ENCODE measurements around the gene ZNF764. TPM values are rescaled to one million over a fixed set of nuclear protein-coding genes. Genes with fewer than 3 reads are reported as not detected.
"Not testable (repeated sequence)": the region's sequence is repeated elsewhere in the genome, so short reads cannot be mapped to it uniquely, and the experiment has no call there.

ZNF764 gene
- total RNA-seq: 10 to 100 TPM in 3 of 8 experiments, 1 to 10 TPM in 5; 3.4 to 13.0 (median 9.3) TPM

DNA sequence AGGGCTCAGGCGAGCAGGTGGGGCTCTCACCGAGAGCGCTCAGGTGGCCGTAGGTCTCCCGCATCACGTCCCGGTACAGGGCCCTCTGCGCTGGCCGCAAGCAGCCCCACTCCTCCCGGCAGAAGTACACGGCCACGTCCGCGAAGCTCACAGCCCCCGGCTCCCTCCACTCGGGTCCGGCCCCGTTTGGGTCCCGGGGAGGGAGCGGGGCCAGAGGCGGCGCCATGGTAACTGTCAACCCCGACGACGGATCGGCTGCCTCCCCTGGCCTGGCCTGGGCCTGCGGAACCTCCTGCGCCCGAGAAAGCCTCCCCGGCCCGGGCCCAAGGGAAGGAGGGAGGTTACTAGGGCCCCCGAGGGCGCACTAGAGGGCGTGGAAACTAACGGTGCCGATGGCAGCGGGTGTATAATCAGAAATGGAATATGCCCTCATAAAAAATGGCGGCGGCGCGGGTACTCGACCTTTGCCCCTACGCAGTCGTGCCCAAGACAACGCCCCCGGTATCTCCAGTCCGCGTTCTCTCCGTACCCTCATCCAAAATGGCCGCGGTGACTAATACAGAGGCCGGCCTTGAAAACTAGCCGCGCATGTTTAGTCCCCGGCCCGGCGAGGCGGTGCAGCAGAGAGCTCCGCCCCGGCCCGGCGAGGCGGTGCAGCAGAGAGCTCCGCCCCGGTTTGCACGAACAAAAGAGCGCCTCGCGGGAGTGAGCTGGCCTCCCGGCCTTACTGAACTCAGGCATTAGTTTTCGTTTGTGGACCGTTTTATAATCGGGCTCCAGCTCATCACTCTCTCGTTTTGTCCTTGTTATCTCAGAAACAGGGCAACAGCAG, at the start of gene ZNF764:
Gene ZNF764, minus strand, starts transcription at position 418 of the 832 bp plus-strand sequence. Its CDS starts 192 bp downstream, at position 226.
- peak within 1 kb of the TSS; percentile 98 for H3K27ac ChIP-seq
- peak; percentile 94 to 98 (median 96) for ATAC-seq (replicated peaks in 6 of 8)
- in situ Hi-C loops (cut with MboI; ENCODE audit: low pct_unique_long_range_greater_than_20kb in 2 of 9, low sequenced_read_pairs in 9 of 9, unreplicated experiment in 9 of 9): no loop called here
- WGBS, 10 experiments: 0 to 2% (median 0%) methylated on average over 1 to 27 of the region's 74 CpGs; no CpG with 5 or more reads in 2 of the 10 experiments
- peaks cover 12 to 16% of the 10 kb centered on the region in 2 donors for H3K4me1 ChIP-seq (replicated peaks in 1 of 2)
- peak within 1 kb of the TSS; percentile 61 to 96 (median 71) for H3K4me3 ChIP-seq

DNA sequence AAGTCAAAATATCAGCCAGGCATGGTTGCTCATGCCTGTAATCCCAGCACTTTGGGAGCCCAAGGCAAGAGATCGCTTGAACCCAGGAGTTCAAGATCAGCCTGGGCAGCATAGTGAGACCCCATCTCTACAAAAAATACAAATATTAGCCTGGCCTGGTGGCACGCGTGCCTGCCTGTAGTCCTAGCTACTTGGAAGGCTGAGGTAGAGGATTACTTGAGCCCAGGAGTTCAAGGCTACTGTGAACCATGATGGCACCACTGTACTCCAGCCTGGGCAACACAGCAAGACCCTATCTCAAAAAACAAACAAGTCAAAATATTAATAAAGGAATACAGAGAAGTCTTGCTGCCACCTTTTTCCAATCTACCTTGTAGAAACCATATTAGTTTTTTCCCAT, 47.8 kb upstream of the ZNF764 start:
- in situ Hi-C loops (cut with MboI; ENCODE audit: low pct_unique_long_range_greater_than_20kb in 2 of 9, low sequenced_read_pairs in 9 of 9, unreplicated experiment in 9 of 9): no loop called here
- Histone ChIP-seq H3K4me3 (no peak overlapping the region), H3K4me1 (replicated peaks in 1 of 2) (peaks cover 4 to 7% of the 10 kb centered on the region in 2 donors), H3K27ac (no peak overlapping the region)
- no peak for ATAC-seq (replicated peaks in 6 of 8)
- 80 to 100% (median 100%) methylated on average over 1 to 3 of the region's 3 CpGs; no CpG with 5 or more reads in 5 of the 10 experiments for WGBS, 10 experiments

DNA sequence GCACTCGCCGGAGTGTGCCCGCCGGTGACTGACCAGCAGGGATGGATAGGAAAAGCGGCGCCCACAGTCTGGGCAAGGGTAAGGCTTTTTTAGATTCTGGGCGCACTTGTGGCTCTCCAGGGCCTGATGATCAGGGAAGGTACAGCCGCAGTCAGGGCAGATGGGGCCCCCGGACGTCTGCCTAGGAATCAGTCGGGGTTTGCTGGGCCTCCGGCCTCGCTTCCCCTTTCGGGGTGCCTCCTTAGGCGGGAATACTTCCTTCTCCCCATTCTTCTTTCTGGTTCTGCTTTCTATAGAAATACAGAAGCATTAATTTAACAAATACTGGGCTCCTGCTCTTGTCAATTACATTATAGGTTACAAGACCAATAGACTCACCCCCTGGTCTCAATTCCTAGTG, 47.0 kb upstream of the ZNF764 start:
- ATAC-seq (replicated peaks in 6 of 8): no peak
- Histone ChIP-seq H3K27ac (no peak overlapping the region), H3K4me1 (replicated peaks in 1 of 2) (peaks cover 4 to 7% of the 10 kb centered on the region in 2 donors), H3K4me3 (no peak overlapping the region)
- 87 to 100% (median 93%) methylated on average over 1 to 13 of the region's 15 CpGs; no CpG with 5 or more reads in 4 of the 10 experiments for WGBS, 10 experiments
- in situ Hi-C loops (cut with MboI; ENCODE audit: low pct_unique_long_range_greater_than_20kb in 2 of 9, low sequenced_read_pairs in 9 of 9, unreplicated experiment in 9 of 9): no loop called here

DNA sequence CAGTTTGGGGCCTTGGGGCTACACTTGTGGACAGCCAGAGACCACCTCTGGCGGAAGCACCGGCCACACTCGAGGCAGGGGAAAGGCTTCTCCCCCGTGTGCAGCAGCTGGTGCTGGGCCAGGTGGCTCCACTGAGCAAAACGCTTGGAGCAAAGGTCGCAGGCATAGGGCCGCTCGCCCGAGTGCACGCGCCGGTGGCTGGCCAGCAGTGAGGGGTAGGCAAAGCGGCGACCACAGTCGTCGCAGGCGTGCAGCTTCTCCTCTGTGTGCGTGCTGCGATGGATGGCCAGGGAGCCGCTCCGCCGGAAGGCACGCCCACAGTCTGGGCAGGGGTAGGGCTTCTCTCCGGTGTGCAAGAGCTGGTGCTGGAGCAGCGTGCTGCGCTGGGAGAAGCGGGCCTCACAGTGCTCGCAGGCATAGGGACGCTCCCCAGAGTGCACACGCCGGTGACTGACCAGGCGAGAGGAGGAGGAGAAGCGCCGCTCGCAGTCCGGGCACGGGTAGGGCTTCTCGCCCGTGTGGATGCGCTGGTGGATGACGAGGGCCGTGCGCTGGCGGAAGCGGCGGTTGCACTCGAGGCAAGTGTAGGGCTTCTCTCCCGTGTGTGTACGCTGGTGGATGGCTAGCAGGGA, 46.3 kb upstream of the ZNF764 start:
- no peak overlapping the region for H3K4me3 ChIP-seq
- in situ Hi-C loops (cut with MboI; ENCODE audit: low pct_unique_long_range_greater_than_20kb in 2 of 9, low sequenced_read_pairs in 9 of 9, unreplicated experiment in 9 of 9): no loop called here
- 87 to 100% (median 94%) methylated on average over 1 to 6 of the region's 49 CpGs; no CpG with 5 or more reads in 5 of the 10 experiments for WGBS, 10 experiments
- H3K4me1 ChIP-seq (replicated peaks in 1 of 2): peaks cover 4 to 7% of the 10 kb centered on the region in 2 donors
- H3K27ac ChIP-seq: no peak overlapping the region
- peak in 2 of 8 experiments; percentile 11 to 19 for ATAC-seq (replicated peaks in 6 of 8)

DNA sequence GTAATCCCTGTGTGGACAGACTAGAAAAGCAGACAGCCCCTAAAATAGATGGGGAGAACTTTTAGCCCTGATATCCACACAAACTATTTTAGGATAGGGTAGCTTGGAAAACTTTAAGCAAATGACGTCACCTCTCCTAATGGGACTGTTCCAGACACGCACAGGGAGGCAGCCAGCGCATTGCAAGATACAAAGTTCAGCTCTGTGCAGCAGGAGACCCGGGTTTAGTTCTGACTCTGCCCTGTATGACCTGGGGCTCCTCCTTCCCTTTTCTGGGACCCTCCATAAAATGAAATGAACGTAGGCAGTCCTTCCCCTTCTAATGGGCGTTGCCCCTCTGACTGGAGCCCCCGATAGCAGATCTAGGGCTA, 45.8 kb upstream of the ZNF764 start:
- WGBS, 10 experiments: 71 to 100% (median 93%) methylated on average over 1 to 6 of the region's 7 CpGs; no CpG with 5 or more reads in 4 of the 10 experiments
- in situ Hi-C loops (cut with MboI; ENCODE audit: low pct_unique_long_range_greater_than_20kb in 2 of 9, low sequenced_read_pairs in 9 of 9, unreplicated experiment in 9 of 9): no loop called here
- H3K27ac ChIP-seq: no peak overlapping the region
- H3K4me3 ChIP-seq: no peak overlapping the region
- peaks cover 3% of the 10 kb centered on the region in 2 donors for H3K4me1 ChIP-seq (replicated peaks in 1 of 2)
- no peak for ATAC-seq (replicated peaks in 6 of 8)

DNA sequence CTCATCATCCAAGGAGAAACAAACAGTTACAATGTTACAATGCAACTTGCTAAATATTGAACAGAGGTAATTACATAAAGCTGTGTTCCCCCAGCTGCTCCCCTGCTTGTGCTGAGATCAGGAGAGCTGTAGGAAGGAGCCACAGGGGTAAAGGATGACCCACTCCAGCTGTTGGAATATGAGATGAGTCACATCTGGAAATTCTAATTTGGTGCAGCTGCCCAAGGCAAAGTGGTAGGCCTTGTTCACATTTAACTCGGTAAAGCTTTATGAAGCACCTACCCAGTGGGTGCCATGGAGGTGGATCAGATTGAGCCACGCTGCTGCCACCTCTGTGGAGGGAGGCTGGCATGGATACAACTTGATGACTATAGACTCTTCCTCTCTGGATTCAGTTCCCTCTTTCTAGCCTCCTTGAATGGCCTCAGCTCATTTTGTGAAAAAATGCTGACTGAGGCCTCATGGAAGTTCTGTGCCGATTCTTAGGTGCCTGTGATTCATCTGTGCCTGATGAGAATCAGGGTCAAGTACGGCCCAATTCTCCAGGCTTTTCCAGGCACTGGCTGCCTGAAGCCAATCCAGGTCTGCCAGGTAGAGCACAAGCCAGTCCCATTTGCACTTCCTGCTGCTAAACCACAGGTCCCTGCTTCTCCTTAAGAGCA, 44.6 kb upstream of the ZNF764 start:
- no peak overlapping the region for H3K27ac ChIP-seq
- in situ Hi-C loops (cut with MboI; ENCODE audit: low pct_unique_long_range_greater_than_20kb in 2 of 9, low sequenced_read_pairs in 9 of 9, unreplicated experiment in 9 of 9): no loop called here
- no peaks in the 10 kb centered on the region for H3K4me1 ChIP-seq (replicated peaks in 1 of 2)
- H3K4me3 ChIP-seq: no peak overlapping the region
- WGBS, 10 experiments: 0 to 90% (median 63%) methylated on average over 1 to 2 of the region's 4 CpGs; no CpG with 5 or more reads in 3 of the 10 experiments
- peak in 2 of 8 experiments; percentile 48 to 66 for ATAC-seq (replicated peaks in 6 of 8)

DNA sequence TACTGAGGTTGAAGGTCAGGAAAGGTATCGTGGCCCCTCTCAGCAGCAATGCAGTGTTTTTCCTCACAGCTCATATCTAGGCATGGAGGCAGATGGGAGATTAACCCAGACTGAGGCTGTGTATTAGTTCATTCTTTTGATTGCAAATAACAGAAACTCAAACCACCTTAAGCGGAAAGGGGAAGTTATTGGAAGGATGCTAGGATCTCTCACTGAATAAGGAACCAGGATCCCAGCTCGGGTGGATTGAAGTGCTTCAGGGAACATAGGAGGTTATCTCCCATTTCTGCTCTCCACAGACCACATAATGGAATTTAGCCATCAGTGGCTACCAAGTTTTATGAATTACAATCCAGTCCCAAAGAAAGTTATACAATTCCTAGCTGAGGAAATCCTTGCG, 43.8 kb upstream of the ZNF764 start:
- Histone ChIP-seq H3K4me3 (no peak overlapping the region), H3K4me1 (replicated peaks in 1 of 2) (no peaks in the 10 kb centered on the region), H3K27ac (no peak overlapping the region)
- in situ Hi-C loops (cut with MboI; ENCODE audit: low pct_unique_long_range_greater_than_20kb in 2 of 9, low sequenced_read_pairs in 9 of 9, unreplicated experiment in 9 of 9): no loop called here
- ATAC-seq (replicated peaks in 6 of 8): no peak
- 78 to 100% (median 89%) methylated on average over 1 to 3 of the region's 4 CpGs; no CpG with 5 or more reads in 1 of the 10 experiments for whole genome bisulfite sequencing, 10 experiments

DNA sequence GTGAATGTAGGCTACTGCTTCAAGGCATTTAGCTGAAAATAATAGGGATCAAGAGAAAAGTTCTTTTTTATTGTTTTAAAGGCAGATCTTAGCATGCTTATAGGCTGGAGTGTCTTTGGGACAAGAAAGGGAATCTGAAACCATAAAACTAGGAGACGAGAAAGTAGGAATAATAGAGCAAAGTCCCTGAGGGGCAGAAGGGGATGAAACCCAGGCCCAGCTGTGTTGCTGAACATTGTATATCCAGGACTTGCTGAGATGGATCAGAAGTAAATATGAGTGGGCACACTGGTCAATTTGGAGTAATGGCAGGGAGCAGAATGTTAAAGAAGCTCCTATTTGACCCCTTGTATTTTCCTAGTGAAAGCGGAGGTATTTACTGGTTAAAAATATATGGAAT, 42.8 kb upstream of the ZNF764 start:
- Histone ChIP-seq H3K27ac (no peak overlapping the region), H3K4me3 (no peak overlapping the region), H3K4me1 (replicated peaks in 1 of 2) (no peaks in the 10 kb centered on the region)
- in situ Hi-C loops (cut with MboI; ENCODE audit: low pct_unique_long_range_greater_than_20kb in 2 of 9, low sequenced_read_pairs in 9 of 9, unreplicated experiment in 9 of 9): no loop called here
- WGBS, 10 experiments: 83 to 100% (median 94%) methylated on average over 1 to 2 of the region's 2 CpGs; no CpG with 5 or more reads in 3 of the 10 experiments
- no peak for ATAC-seq (replicated peaks in 6 of 8)

DNA sequence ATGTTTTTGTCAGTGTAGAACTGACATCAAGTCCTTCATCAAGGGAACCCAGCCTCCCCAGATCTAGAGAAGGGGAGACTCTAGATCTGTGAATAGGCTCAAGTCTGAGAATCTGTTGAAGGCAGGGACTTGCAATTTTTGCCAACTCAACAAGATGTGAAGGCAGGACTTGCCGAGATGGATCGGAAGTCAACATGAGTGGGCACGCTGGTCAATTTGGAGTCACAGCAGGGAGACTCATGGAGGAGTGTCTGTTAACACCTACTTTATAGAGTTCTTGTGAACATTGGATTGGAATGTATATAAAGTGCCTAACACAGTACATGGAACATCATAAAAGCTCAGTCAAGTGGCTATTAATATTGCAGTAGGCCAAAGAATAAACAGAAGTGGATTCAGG, 42.0 kb upstream of the ZNF764 start:
- H3K4me1 ChIP-seq (replicated peaks in 1 of 2): no peaks in the 10 kb centered on the region
- no peak overlapping the region for H3K4me3 ChIP-seq
- in situ Hi-C loops (cut with MboI; ENCODE audit: low pct_unique_long_range_greater_than_20kb in 2 of 9, low sequenced_read_pairs in 9 of 9, unreplicated experiment in 9 of 9): no loop called here
- ATAC-seq (replicated peaks in 6 of 8): no peak
- H3K27ac ChIP-seq: no peak overlapping the region
- WGBS, 10 experiments: 89 to 100% (median 96%) methylated on average over 1 to 3 of the region's 3 CpGs; no CpG with 5 or more reads in 4 of the 10 experiments

DNA sequence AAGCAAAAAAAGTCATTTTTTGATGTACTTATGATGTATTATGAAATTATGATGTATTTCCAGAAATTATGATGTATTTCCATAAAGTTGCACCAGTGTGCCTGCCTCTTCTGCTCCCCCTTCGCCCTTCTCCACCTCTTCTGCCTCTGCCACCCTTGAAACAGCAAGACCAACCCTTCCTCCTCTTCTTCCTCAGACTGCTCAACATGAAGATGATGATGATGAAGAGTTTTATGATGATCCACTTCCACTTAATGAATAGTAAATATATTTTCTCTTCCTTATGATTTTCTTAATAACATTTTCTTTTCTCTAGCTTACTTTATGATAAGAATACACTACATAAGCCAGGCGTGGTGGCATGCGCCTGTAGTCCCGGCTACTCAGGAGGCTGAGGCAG, 34.7 kb upstream of the ZNF764 start:
- ATAC-seq (replicated peaks in 6 of 8): no peak
- Histone ChIP-seq H3K4me3 (no peak overlapping the region), H3K4me1 (replicated peaks in 1 of 2) (no peaks in the 10 kb centered on the region), H3K27ac (no peak overlapping the region)
- 40 to 100% (median 88%) methylated on average over 1 to 4 of the region's 4 CpGs; no CpG with 5 or more reads in 2 of the 10 experiments for WGBS, 10 experiments
- in situ Hi-C loops (cut with MboI; ENCODE audit: low pct_unique_long_range_greater_than_20kb in 2 of 9, low sequenced_read_pairs in 9 of 9, unreplicated experiment in 9 of 9): no loop called here

DNA sequence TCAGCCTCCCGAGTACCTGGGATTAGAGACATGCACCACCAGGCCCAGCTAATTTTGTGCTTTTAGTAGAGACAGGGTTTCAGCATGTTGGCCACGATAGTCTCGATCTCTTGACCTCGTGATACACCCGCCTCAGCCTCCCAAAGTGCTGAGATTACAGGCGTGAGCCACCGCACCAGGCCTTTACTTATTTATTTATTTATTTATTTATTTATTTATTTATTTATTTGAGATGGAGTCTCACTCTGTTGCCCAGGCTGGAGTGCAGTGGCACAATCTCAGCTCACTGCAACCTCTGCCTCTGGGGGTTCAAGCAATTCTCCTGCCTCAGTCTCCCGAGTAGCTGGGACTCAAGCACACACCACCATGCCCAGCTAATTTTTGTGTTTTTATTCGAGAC, 32.7 kb upstream of the ZNF764 start:
- WGBS, 10 experiments: 91 to 100% (median 98%) methylated on average over 1 to 8 of the region's 9 CpGs; no CpG with 5 or more reads in 5 of the 10 experiments
- H3K4me1 ChIP-seq (replicated peaks in 1 of 2); H3K4me3 ChIP-seq; ATAC-seq (replicated peaks in 6 of 8); H3K27ac ChIP-seq; in situ Hi-C loops (cut with MboI; ENCODE audit: low pct_unique_long_range_greater_than_20kb in 2 of 9, low sequenced_read_pairs in 9 of 9, unreplicated experiment in 9 of 9): not testable (repeated sequence)

DNA sequence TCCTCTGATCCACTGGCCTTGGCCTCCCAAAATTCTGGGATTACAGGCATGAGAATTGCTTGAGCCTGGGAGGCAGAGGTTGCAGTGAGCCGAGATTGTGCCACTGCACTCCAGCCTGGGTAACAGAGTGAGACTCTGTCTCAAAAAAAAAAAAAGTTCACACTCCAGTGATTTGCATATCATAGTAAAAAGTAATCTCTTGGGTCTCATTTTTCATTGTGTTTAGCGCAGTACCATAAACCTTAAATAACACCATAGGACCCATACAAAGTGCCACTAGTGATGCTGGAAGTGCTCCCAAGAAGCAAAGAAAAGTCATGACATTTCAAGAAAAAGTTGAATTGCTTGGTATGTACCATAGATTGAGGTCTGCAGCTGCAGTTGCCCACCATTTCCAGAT, 31.4 kb upstream of the ZNF764 start:
- ATAC-seq (replicated peaks in 6 of 8); H3K4me1 ChIP-seq (replicated peaks in 1 of 2); in situ Hi-C loops (cut with MboI; ENCODE audit: low pct_unique_long_range_greater_than_20kb in 2 of 9, low sequenced_read_pairs in 9 of 9, unreplicated experiment in 9 of 9); H3K4me3 ChIP-seq; H3K27ac ChIP-seq: not testable (repeated sequence)
- 100% methylated on average over 1 to 2 of the region's 2 CpGs; no CpG with 5 or more reads in 5 of the 10 experiments for WGBS, 10 experiments

DNA sequence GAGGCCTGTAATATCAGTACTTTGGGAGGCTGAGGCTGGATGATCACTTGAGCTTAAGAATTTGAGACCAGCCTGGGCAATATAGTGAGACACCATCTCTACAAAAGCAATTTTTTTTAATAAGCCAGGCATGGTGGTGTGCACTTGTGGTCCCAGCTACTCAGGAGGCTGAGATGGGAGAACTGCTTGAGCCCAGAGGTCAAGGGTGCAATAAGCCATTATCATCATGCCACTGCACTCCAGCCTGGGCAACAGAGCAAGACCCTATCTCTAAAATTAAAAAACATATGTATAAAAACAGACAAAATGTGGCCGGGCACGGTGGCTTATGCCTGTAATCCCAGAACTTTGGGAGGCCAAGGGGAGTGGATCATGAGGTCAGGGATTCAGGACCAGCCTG, 30.5 kb upstream of the ZNF764 start:
- Histone ChIP-seq H3K4me1 (replicated peaks in 1 of 2) (peaks cover 7 to 14% of the 10 kb centered on the region in 2 donors), H3K4me3 (no peak overlapping the region), H3K27ac (no peak overlapping the region)
- WGBS, 10 experiments: 80 to 100% (median 96%) methylated on average over 1 to 2 of the region's 2 CpGs; no CpG with 5 or more reads in 6 of the 10 experiments
- in situ Hi-C loops (cut with MboI; ENCODE audit: low pct_unique_long_range_greater_than_20kb in 2 of 9, low sequenced_read_pairs in 9 of 9, unreplicated experiment in 9 of 9): no loop called here
- ATAC-seq (replicated peaks in 6 of 8): no peak
